Breast epithelium (tissue), 4 donors: ENCODE measurements around the gene LMNTD1. TPM values are rescaled to one million over a fixed set of nuclear protein-coding genes. Genes with fewer than 3 reads are reported as not detected.

ENCODE experiments used
- DNase-seq, 2 donors: peaks; one replicate each; pipeline ENCODE4 v3.0.0-alpha.2; 2019; ENCODE audit warnings: low spot score in 2 of 2
- H3K27ac ChIP-seq, 2 donors: fragments of 200-600 bp; sonication (generic) in 1 of 2; one replicate each; pipeline ENCODE4 v1.5.1; 2016 to 2019; ENCODE audit warnings: mild to moderate bottlenecking in 1 of 2
- H3K27me3 ChIP-seq, 2 donors: fragments of 200-600 bp; sonication (generic) in 1 of 2; one replicate each; pipeline versions ENCODE4 v1.5.1 to v1.6.0; 2017 to 2019; ENCODE audit warnings: control low read depth in 1 of 2, mild to moderate bottlenecking in 1 of 2
- H3K36me3 ChIP-seq: fragments of 200-600 bp; one replicate; pipeline ENCODE4 v1.5.1; 2019
- H3K4me1 ChIP-seq, 2 donors: fragments of 200-600 bp; sonication (generic); one replicate each; pipeline ENCODE4 v1.5.1; 2016 to 2019; ENCODE audit warnings: control low read depth in 1 of 2
- H3K4me3 ChIP-seq, 3 donors: fragments of 200-600 bp; sonication (generic); 1 replicate in 2 of 3; 2 replicates in 1 of 3; pipeline ENCODE4 v1.5.1; 2016 to 2019; ENCODE audit warnings: mild to moderate bottlenecking in 3 of 3, moderate library complexity in 2 of 3
- H3K9me3 ChIP-seq, 2 donors: fragments of 200-600 bp; sonication (generic) in 1 of 2; one replicate each; pipeline ENCODE4 v1.5.1; 2016 to 2019; ENCODE audit warnings: control low read depth in 1 of 2
- POLR2A ChIP-seq: fragments of 450-650 bp; IDR thresholded peaks from one replicate; pipeline ENCODE4 v1.6.1; 2016; ENCODE audit warnings: antibody characterized with exemption, mild to moderate bottlenecking, moderate library complexity
- POLR2AphosphoS5 ChIP-seq, 3 donors: sonication (generic); formaldehyde crosslinking; IDR thresholded peaks; one replicate each; pipeline ENCODE4 v1.6.1; 2017; ENCODE audit warnings: antibody characterized with exemption in 3 of 3
- intact Hi-C: fragments of 100-400 bp; cut with DNase I; formaldehyde crosslinking; loops from one replicate; pipeline ENCODE4 v1.15.1; 2023; ENCODE audit warnings: low total_unique reads
- total RNA-seq, 3 donors: library from RNA; depleted of rRNA; stranded (reverse); fragments of >200 nt; gene quantifications; one replicate each; pipeline ENCODE4 v1.1.0, GENCODE V29; 2016
- TF ChIP-seq, protein P1 (sequence below), 3 donors: fragments of 450-650 bp; IDR thresholded peaks; one replicate each; pipeline ENCODE4 v1.5.1; 2016 to 2017; ENCODE audit warnings: antibody characterized with exemption in 3 of 3, mild to moderate bottlenecking in 3 of 3, moderate library complexity in 3 of 3

Gene LMNTD1
- total RNA-seq, 3 donors from 2014 or later, result not detected

DNA sequence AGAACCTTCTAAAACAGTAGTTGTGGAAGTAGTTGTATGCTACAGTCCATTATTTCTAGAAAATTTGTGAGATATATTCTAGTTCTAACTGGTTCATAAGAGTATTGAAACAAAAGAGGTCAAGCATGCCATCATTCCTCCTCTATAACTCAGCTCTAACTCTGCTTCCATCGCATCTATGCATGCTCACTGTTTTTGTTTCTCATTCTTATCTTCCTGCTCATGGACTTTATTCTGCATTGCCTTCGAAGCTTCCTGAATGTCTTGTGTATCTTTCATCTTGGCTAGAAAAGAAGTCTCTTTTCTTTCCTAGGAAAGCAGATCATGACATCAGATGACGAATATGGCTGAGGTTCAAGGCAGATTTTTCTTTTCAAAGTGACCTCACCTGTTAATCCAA is 402 bp downstream of the LMNTD1 start:
- no peak for DNase-seq
- no peaks in the 10 kb centered on the region for H3K9me3 ChIP-seq
- no peaks in the 10 kb centered on the region for H3K27me3 ChIP-seq
- TF ChIP-seq, protein P1, sequence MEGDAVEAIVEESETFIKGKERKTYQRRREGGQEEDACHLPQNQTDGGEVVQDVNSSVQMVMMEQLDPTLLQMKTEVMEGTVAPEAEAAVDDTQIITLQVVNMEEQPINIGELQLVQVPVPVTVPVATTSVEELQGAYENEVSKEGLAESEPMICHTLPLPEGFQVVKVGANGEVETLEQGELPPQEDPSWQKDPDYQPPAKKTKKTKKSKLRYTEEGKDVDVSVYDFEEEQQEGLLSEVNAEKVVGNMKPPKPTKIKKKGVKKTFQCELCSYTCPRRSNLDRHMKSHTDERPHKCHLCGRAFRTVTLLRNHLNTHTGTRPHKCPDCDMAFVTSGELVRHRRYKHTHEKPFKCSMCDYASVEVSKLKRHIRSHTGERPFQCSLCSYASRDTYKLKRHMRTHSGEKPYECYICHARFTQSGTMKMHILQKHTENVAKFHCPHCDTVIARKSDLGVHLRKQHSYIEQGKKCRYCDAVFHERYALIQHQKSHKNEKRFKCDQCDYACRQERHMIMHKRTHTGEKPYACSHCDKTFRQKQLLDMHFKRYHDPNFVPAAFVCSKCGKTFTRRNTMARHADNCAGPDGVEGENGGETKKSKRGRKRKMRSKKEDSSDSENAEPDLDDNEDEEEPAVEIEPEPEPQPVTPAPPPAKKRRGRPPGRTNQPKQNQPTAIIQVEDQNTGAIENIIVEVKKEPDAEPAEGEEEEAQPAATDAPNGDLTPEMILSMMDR (IDR thresholded peaks at IDR 0.05), result no peak
- no peak for TF ChIP-seq POLR2A
- no peak for TF ChIP-seq POLR2AphosphoS5 (IDR thresholded peaks at IDR 0.05)
- H3K4me3 ChIP-seq, result no peak overlapping the region
- no peaks in the 10 kb centered on the region for H3K4me1 ChIP-seq
- no peaks in the 10 kb centered on the region for H3K36me3 ChIP-seq
- intact Hi-C loops, result no loop called here
- H3K27ac ChIP-seq, result no peak overlapping the region

GRCh38 chr12:25550186-25550585 is 2.9 kb downstream of the LMNTD1 start:
- H3K4me3 ChIP-seq, result no peak overlapping the region
- DNase-seq, result no peak
- TF ChIP-seq POLR2A (no peak), POLR2AphosphoS5 (IDR thresholded peaks at IDR 0.05) (no peak)
- TF ChIP-seq, protein P1 (IDR thresholded peaks at IDR 0.05), result no peak
- no peaks in the 10 kb centered on the region for H3K36me3 ChIP-seq
- no peak overlapping the region for H3K27ac ChIP-seq
- H3K9me3 ChIP-seq, result no peaks in the 10 kb centered on the region
- H3K4me1 ChIP-seq, result no peaks in the 10 kb centered on the region
- intact Hi-C loops, result no loop called here
- H3K27me3 ChIP-seq, result no peaks in the 10 kb centered on the region

DNA sequence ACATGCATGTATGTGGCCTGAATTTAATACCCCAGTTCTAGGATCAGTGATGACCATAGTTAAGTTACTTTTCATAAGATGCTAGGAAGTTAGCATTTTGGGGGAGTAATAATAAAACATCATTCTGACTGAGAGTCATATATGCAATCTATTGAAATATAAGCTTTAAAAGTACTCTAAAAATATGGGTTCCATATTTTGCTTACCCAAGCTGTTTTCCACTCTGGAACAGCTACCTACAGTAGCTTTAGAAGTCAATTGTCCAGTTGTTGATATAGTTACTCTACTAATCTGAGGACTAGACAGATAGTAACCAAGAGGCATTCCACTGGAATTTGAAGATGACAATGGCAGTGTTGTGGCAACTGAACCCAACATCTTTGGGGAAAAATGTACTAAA is 4.0 kb downstream of the LMNTD1 start:
- Histone ChIP-seq H3K4me1 (no peaks in the 10 kb centered on the region), H3K27me3 (no peaks in the 10 kb centered on the region), H3K27ac (no peak overlapping the region), H3K4me3 (no peak overlapping the region), H3K36me3 (no peaks in the 10 kb centered on the region), H3K9me3 (no peaks in the 10 kb centered on the region)
- intact Hi-C loops, result no loop called here
- no peak for DNase-seq
- TF ChIP-seq POLR2AphosphoS5 (IDR thresholded peaks at IDR 0.05) (no peak), POLR2A (no peak)
- TF ChIP-seq, protein P1 (IDR thresholded peaks at IDR 0.05), result no peak

DNA sequence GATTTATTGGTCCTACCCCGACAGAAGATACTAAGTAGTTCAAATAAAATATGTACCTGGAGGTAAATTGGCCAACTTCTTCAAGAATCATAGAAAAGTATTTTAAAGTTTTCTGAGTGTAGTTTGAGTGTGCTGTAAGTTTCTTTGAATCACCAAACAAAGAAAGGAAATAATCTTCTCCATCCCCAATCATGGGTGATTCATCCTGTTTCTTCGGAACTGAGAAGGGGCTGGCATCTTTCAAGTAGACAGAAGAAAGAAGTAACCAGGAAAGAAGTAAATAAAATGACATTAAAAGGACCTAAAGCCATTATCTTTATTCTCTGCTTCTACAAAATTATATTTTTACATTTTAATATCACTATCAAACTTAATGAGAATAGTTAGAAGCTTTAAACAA is 6.8 kb downstream of the LMNTD1 start:
- TF ChIP-seq, protein P1 (IDR thresholded peaks at IDR 0.05), result no peak
- TF ChIP-seq POLR2A, result no peak
- no peak for TF ChIP-seq POLR2AphosphoS5 (IDR thresholded peaks at IDR 0.05)
- no peak for DNase-seq
- H3K27ac ChIP-seq, result no peak overlapping the region
- H3K36me3 ChIP-seq, result no peaks in the 10 kb centered on the region
- H3K9me3 ChIP-seq, result no peaks in the 10 kb centered on the region
- H3K27me3 ChIP-seq, result no peaks in the 10 kb centered on the region
- no peaks in the 10 kb centered on the region for H3K4me1 ChIP-seq
- no peak overlapping the region for H3K4me3 ChIP-seq
- intact Hi-C loops, result no loop called here

DNA sequence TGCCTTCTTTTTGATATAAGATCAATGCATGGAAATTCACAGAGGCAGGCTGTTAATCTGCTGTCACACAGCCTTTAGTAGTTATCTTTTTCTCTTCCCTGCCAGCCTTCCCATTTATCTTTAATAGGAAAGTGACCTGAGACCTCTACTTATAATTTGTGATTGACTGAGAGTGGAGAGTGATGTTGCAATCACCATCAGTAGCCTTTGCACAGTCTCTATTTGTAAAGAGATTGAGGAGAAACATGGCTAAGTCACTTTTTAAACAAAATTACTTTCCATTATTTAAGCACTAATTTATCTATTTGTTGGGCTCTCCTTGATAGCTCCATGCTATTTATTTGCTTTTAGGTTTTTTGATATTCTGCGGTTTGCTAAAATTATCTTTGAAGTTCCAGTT is 19.9 kb downstream of the LMNTD1 start:
- Histone ChIP-seq H3K27ac (no peak overlapping the region), H3K36me3 (no peaks in the 10 kb centered on the region), H3K4me1 (no peaks in the 10 kb centered on the region), H3K9me3 (no peaks in the 10 kb centered on the region), H3K4me3 (no peak overlapping the region), H3K27me3 (no peaks in the 10 kb centered on the region)
- TF ChIP-seq POLR2AphosphoS5 (IDR thresholded peaks at IDR 0.05), result no peak
- no peak for TF ChIP-seq POLR2A
- TF ChIP-seq, protein P1 (IDR thresholded peaks at IDR 0.05), result no peak
- no peak for DNase-seq
- intact Hi-C loops, result no loop called here
